Spleen (tissue), 7 donors: ENCODE results near the gene NFS1.

Experiments used
- CTCF ChIP-seq, 11 experiments: fragments of 200-600 bp in 7 of 11; fragments of 450-650 bp in 4 of 11; sonication (generic) in 4 of 11; IDR thresholded peaks in 8 of 11; conservative IDR thresholded peaks in 3 of 11; 1 replicate in 7 of 11; 2 replicates in 4 of 11; pipeline versions ENCODE4 v1.4.0 to v1.8.0; 2016 to 2021; ENCODE audit warnings: antibody characterized with exemption in 11 of 11, inconsistent platforms in 4 of 11, mild to moderate bottlenecking in 1 of 11
- POLR2AphosphoS5 ChIP-seq, 3 donors: sonication (generic); formaldehyde crosslinking; IDR thresholded peaks; one replicate each; pipeline ENCODE4 v1.5.1; 2017; ENCODE audit warnings: antibody characterized with exemption in 3 of 3
- donor health status: DM: no; HTN: no; CAD: no; lungs with moderate emphysema.
- donor health status: DM: no; HTN: no; CAD: no.
- donor health status: DM: no; HTN: no; CAD: no.

- TF ChIP-seq CTCF (IDR thresholded peaks at IDR 0.05 in 8 of 11, conservative IDR thresholded peaks at IDR 0.05 in 3 of 11) (no peak), POLR2AphosphoS5 (IDR thresholded peaks at IDR 0.05) (peak; percentile 23 to 34 (median 25))
These were observed 20.0 kb upstream of the NFS1 start for GRCh38 chr20:35718972-35719635.
